ENCODE results near the gene TMTC1.

GRCh38 chr12:29732191-29732590, 51.6 kb downstream of the TMTC1 start:
- TF ChIP-seq POLR2A (IDR thresholded peaks at IDR 0.05) = no peak
- TF ChIP-seq CTCF (IDR thresholded peaks at IDR 0.05) = no peak
